Nephron (organoid): ENCODE data around the gene DMWD.
A peak's percentile ranks its signal among the peaks of the same experiment; 100 is the strongest.

Source experiments
- H3K27ac Mint-ChIP-seq, 3 experiments: 2 replicates each; pipeline ENCODE4 v1.8.0; 2020; ENCODE audit warnings: mixed read lengths in 3 of 3, mild to moderate bottlenecking in 2 of 3, moderate library complexity in 1 of 3
- H3K27me3 Mint-ChIP-seq: 2 replicates; pipeline ENCODE4 v1.8.0; 2021; ENCODE audit warnings: low read depth, mild to moderate bottlenecking, moderate library complexity, mixed read lengths
- H3K36me3 Mint-ChIP-seq: 2 replicates; pipeline ENCODE4 v1.8.0; 2020; ENCODE audit warnings: low read depth, mixed read lengths
- H3K4me1 Mint-ChIP-seq: 2 replicates; pipeline ENCODE4 v1.8.0; 2020; ENCODE audit warnings: mixed read lengths
- H3K4me3 Mint-ChIP-seq, 3 experiments: 2 replicates each; pipeline ENCODE4 v1.8.0; 2020; ENCODE audit warnings: mild to moderate bottlenecking in 3 of 3, mixed read lengths in 3 of 3, moderate library complexity in 2 of 3
- H3K9me3 Mint-ChIP-seq: 2 replicates; pipeline ENCODE4 v1.8.0; 2020; ENCODE audit warnings: mixed read lengths
- TF ChIP-seq, protein P1 (sequence below), 3 experiments: fragments of 200-600 bp; sonication (generic); IDR thresholded peaks; one replicate each; pipeline ENCODE4 v1.5.0; 2021; ENCODE audit warnings: antibody characterized with exemption in 3 of 3; ENCODE audit not compliant: unreplicated experiment in 3 of 3

DMWD gene

DNA sequence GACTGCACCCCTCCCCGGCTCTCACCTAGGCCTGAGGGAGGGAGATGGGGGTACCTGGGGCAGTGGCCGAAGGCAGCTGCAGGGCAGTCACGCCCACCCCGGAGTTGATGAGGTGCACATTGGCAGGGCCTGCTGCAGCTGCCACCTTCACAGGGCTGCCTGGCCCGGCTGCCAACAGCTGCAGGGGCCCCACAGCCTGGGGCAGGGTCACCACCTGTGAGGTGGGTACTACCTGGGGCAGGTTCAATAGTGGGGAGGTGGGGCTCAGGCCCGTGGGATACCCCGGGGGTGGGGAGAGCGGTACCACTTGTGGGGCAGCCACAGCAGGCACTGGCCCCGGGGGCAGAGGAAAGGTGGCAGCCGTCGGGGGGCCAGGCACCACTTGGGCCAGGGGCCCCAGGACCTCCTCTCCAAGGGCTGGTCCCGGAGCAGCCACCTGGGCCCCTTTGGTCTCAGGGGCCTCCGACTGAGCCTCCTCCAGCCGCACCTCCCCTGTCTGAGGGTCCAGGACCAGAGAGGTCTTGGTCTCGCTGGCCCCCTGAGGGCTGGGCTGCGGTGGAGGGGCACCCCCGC lies 26.3 kb downstream of the DMWD start:
- Mint-ChIP-seq H3K27me3 (peaks cover 4% of the 10 kb centered on the region), H3K4me1 (peaks cover 10% of the 10 kb centered on the region), H3K9me3 (no peaks in the 10 kb centered on the region), H3K4me3 (peak overlapping the region; percentile 43 to 98 (median 89)), H3K36me3 (no peaks in the 10 kb centered on the region), H3K27ac (no peak overlapping the region)
- TF ChIP-seq, protein P1, sequence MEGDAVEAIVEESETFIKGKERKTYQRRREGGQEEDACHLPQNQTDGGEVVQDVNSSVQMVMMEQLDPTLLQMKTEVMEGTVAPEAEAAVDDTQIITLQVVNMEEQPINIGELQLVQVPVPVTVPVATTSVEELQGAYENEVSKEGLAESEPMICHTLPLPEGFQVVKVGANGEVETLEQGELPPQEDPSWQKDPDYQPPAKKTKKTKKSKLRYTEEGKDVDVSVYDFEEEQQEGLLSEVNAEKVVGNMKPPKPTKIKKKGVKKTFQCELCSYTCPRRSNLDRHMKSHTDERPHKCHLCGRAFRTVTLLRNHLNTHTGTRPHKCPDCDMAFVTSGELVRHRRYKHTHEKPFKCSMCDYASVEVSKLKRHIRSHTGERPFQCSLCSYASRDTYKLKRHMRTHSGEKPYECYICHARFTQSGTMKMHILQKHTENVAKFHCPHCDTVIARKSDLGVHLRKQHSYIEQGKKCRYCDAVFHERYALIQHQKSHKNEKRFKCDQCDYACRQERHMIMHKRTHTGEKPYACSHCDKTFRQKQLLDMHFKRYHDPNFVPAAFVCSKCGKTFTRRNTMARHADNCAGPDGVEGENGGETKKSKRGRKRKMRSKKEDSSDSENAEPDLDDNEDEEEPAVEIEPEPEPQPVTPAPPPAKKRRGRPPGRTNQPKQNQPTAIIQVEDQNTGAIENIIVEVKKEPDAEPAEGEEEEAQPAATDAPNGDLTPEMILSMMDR (IDR thresholded peaks at IDR 0.05; ENCODE audit: unreplicated experiment in 3 of 3) = no peak

DNA sequence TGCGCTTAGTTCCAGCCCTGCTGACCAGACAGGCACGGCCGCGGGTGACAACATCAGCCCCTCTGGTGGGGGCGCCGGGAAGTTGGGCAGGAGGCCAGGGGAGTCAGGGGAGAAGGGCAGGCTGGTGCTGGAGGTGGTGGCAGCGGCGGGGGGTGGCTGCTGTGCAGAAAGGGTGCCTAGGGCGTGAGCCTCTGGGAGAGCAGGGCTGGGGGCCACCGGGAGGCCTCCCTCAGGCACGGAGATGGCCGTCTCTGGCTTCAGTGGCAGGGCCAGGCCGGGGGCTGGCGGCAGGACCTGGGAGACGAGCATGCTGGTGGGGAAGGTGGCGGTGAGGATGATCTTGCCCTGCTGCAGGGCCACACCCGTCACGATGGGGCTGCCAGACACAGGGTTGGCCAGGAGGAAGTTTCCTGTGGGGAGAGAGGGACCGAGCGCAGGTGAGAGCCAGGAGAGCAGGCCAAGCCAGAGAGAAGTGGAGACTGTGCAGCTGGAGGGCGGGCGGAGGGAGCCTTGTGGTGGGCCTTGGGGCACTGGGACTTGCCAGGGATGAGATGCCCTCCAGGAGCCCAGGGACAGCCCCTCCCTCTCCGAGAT lies 26.8 kb downstream of the DMWD start:
- peaks cover 10% of the 10 kb centered on the region for H3K4me1 Mint-ChIP-seq
- H3K4me3 Mint-ChIP-seq = peak overlapping the region; percentile 72 to 79 (median 79)
- TF ChIP-seq, protein P1 (IDR thresholded peaks at IDR 0.05; ENCODE audit: unreplicated experiment in 3 of 3) = no peak
- no peaks in the 10 kb centered on the region for H3K36me3 Mint-ChIP-seq
- no peaks in the 10 kb centered on the region for H3K9me3 Mint-ChIP-seq
- peaks cover 4% of the 10 kb centered on the region for H3K27me3 Mint-ChIP-seq
- peak overlapping the region in 2 of 3 experiments; percentile 82 to 84 for H3K27ac Mint-ChIP-seq

DNA sequence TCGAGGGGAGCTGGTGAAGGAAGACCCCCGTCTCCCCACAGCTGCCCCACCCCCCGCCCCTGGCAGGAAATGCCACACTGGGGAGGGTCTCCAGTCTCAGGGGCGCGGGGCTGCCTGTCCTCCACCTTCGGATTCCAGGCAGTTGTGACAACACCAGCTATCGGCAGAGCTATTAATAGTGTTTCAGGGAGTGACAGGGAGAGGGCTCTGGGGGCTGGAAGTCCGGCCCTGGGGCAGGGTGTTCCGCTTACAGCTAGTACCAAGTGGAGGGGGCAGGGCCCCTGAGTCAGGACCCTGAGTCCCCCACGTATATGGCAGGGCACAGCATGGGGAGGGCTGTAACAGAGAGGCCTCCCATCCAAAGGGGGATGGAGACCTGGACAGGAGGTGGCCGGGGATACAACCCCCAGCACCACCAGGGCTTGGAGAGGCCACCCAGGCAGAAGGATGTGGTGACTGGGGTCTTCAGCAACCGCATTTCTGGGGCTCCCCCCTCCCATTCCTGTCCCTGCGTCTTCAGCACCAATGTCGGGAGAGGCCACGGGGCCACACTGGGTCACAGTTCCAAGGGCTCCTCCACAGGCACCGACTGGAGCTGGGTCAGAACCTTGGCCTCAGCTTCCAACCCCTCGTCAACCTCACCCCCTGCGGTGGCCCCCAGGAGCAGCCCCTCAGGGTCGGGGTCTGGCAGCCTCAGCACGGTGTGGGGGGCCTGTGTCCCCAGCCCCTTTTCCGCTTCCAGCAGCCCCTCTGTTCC lies 27.5 kb downstream of the DMWD start:
- Mint-ChIP-seq H3K27me3 (peaks cover 4% of the 10 kb centered on the region), H3K36me3 (no peaks in the 10 kb centered on the region), H3K27ac (peak overlapping the region; percentile 85 to 96 (median 86)), H3K9me3 (no peaks in the 10 kb centered on the region), H3K4me1 (peaks cover 10% of the 10 kb centered on the region), H3K4me3 (peak overlapping the region; percentile 79 to 86 (median 83))
- TF ChIP-seq, protein P1 (IDR thresholded peaks at IDR 0.05; ENCODE audit: unreplicated experiment in 3 of 3) = no peak

DNA sequence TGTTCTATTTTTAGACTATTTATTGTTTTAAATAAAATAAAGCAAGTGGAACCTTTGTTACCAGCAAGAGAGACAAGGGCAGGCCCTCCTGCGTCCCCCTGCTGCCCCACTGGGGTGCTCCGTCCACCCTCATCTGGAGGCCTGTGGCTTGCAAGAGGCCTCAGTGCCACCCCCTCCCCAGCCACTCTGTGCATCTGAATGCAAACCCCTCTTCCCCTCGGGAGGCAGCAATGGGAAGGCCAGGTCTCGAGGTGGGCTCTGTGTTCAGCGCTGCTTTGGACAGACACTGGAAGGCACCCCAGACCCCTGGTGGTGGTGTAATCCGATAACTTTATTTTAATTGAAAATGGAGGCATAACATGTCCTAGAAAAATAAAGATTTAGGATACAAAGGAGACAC lies 28.2 kb downstream of the DMWD start:
- H3K36me3 Mint-ChIP-seq = no peaks in the 10 kb centered on the region
- no peaks in the 10 kb centered on the region for H3K9me3 Mint-ChIP-seq

DNA sequence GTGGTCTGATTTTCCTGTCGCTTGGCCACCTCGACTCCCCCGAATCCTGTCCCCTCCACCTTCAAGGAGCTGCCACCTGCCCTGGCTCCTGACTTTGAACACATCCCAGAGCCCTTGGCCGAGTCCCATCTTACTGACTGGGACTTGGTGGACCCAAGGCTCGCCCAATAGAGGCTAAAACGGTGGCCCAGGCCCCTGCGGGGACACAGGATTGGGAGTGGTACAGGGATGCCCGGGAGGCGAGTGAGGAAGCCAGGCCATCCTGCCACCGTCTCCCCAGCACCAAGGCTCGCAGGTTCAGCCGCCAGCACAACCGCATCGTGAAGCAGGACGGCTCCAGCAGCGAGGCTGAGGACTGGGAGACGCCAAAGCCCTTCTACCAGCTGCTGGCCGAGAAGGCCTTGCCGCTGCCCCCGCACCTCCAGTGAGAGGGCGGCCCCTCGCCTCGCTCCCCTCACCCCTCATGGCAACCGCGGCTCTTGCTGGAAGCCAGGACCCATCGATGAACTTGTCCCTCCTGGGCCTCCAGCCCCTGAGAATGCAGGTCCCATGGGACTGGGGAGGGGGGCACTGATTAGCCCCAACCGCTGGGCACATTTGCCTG lies 28.9 kb downstream of the DMWD start:
- no peaks in the 10 kb centered on the region for H3K9me3 Mint-ChIP-seq
- no peaks in the 10 kb centered on the region for H3K36me3 Mint-ChIP-seq
- peaks cover 10% of the 10 kb centered on the region for H3K4me1 Mint-ChIP-seq
- H3K4me3 Mint-ChIP-seq = peak overlapping the region in 2 of 3 experiments; percentile 37 to 46
- H3K27ac Mint-ChIP-seq = peak overlapping the region; percentile 85 to 96 (median 86)
- peaks cover 4% of the 10 kb centered on the region for H3K27me3 Mint-ChIP-seq
- TF ChIP-seq, protein P1 (IDR thresholded peaks at IDR 0.05; ENCODE audit: unreplicated experiment in 3 of 3) = no peak

More for the DNA sequence above, 28.2 kb downstream of the DMWD start:
- Mint-ChIP-seq H3K27me3 (peaks cover 4% of the 10 kb centered on the region), H3K4me1 (peaks cover 10% of the 10 kb centered on the region), H3K27ac (peak overlapping the region; percentile 85 to 96 (median 86)), H3K4me3 (peak overlapping the region; percentile 79 to 86 (median 83))
- TF ChIP-seq, protein P1 (IDR thresholded peaks at IDR 0.05; ENCODE audit: unreplicated experiment in 3 of 3) = no peak
